HepG2 (cell line): Measurements from ENCODE around the gene PYGO2. TPM values are rescaled to one million over a fixed set of nuclear protein-coding genes. Genes with fewer than 3 reads are reported as not detected.

Source experiments
- CBFB ChIP-seq: sonication (generic); formaldehyde crosslinking; IDR thresholded peaks from 2 replicates; pipeline ENCODE4 v1.4.0; 2020; ENCODE audit warnings: missing genetic modification reagents
- CTCF ChIP-seq: sonication (generic); formaldehyde crosslinking; IDR thresholded peaks from 2 replicates; pipeline ENCODE4 v1.5.0; 2020; ENCODE audit warnings: mild to moderate bottlenecking, missing genetic modification reagents, moderate library complexity
- GATA4 ChIP-seq: sonication (generic); IDR thresholded peaks from 2 replicates; pipeline ENCODE4 v1.6.1; 2016; ENCODE audit warnings: antibody characterized with exemption, low read depth, borderline replicate concordance
- HMGA1 ChIP-seq: sonication (generic); formaldehyde crosslinking; conservative IDR thresholded peaks from 2 replicates; pipeline ENCODE4 v1.4.0; 2020; ENCODE audit warnings: missing genetic modification reagents
- NFE2L2 ChIP-seq: fragments of 150-350 bp; IDR thresholded peaks from 2 replicates; pipeline ENCODE4 v1.6.1; 2014; ENCODE audit warnings: low read length
- PATZ1 ChIP-seq: sonication (generic); formaldehyde crosslinking; IDR thresholded peaks from 2 replicates; pipeline ENCODE4 v1.4.0; 2020; ENCODE audit warnings: missing genetic modification reagents
- RBFOX2 ChIP-seq: fragments of 200-400 bp; formaldehyde crosslinking; IDR thresholded peaks from 2 replicates; pipeline ENCODE4 v1.6.1; 2017; ENCODE audit warnings: low read depth, mild to moderate bottlenecking, low read length
- SMAD3 ChIP-seq: sonication (generic); formaldehyde crosslinking; IDR thresholded peaks from 2 replicates; pipeline ENCODE4 v1.4.0; 2020; ENCODE audit warnings: missing genetic modification reagents
- ZNF20 ChIP-seq: sonication (generic); formaldehyde crosslinking; IDR thresholded peaks from 2 replicates; pipeline ENCODE4 v1.4.0; 2020; ENCODE audit warnings: mild to moderate bottlenecking, moderate library complexity, missing genetic modification reagents
- ZNF407 ChIP-seq: sonication (generic); formaldehyde crosslinking; IDR thresholded peaks from one replicate; pipeline ENCODE4 v1.5.1; 2020; ENCODE audit warnings: mild to moderate bottlenecking, missing genetic modification reagents; ENCODE audit errors: not compliant biosample characterization
- ZNF761 ChIP-seq: sonication (generic); formaldehyde crosslinking; conservative IDR thresholded peaks from 2 replicates; pipeline ENCODE4 v1.4.0; 2020; ENCODE audit warnings: mild to moderate bottlenecking, missing genetic modification reagents
- ZNF800 ChIP-seq: sonication (generic); formaldehyde crosslinking; IDR thresholded peaks from 2 replicates; pipeline ENCODE4 v1.4.0; 2020; ENCODE audit warnings: missing genetic modification reagents
- ZNF841 ChIP-seq: sonication (generic); formaldehyde crosslinking; IDR thresholded peaks from 2 replicates; pipeline ENCODE4 v1.8.1; 2023; ENCODE audit warnings: missing genetic modification reagents, borderline replicate concordance
- polyA plus RNA-seq, 8 experiments: library from polyadenylated mRNA; depleted of rRNA in 3 of 8; stranded (reverse) in 7 of 8; unstranded in 1 of 8; fragments of >200 nt; fragmentation: Illumina TruSeq in 4 of 8; extraction: Trizol in 4 of 8; gene quantifications; 2 replicates each; pipeline versions ENCODE4 v1.2.1 to v1.2.3, GENCODE V29; 2011 to 2016; ENCODE audit warnings: low read depth in 4 of 8, missing spikeins in 1 of 8, mixed read lengths in 1 of 8; ENCODE audit not compliant: insufficient read depth in 1 of 8
- total RNA-seq, 5 experiments: library from RNA; depleted of rRNA; stranded (reverse); fragments of >200 nt; fragmentation: Illumina TruSeq; extraction: Trizol; gene quantifications; 2 replicates each; pipeline ENCODE4 v1.2.3, GENCODE V29; 2016; ENCODE audit warnings: low read depth in 1 of 5

PYGO2 gene
- total and polyA plus RNA-seq, 2 of the 13 experiments (the other 11 are each of a cell fraction or from before 2014, with no cell fraction given): 20.3 to 21.8 TPM

GRCh38 chr1:154999571-155000410 lies 38.2 kb upstream of the PYGO2 start (continued):
- TF ChIP-seq ZNF407 (CRISPR knock-in tag): no peak
- TF ChIP-seq ZNF800 (CRISPR knock-in tag): no peak
- peak; percentile 27; the same call in 1 of the 2 replicates for TF ChIP-seq CTCF
- TF ChIP-seq ZNF841 (CRISPR knock-in tag): no peak
- no peak; the same call in 1 of the 2 replicates for TF ChIP-seq RBFOX2
- TF ChIP-seq ZNF761 (CRISPR knock-in tag): no peak
- TF ChIP-seq PATZ1 (CRISPR knock-in tag): peak; percentile 93
- TF ChIP-seq NFE2L2: no peak
- TF ChIP-seq ZNF20: 0 out of 2 replicates have a peak, but pooled peaks have one; percentile 45
- TF ChIP-seq HMGA1: no peak
- TF ChIP-seq GATA4: no peak
- TF ChIP-seq SMAD3 (CRISPR knock-in tag): no peak
- TF ChIP-seq CBFB: no peak
